Astrocyte of the spinal cord (primary cell): ENCODE data around the gene SPRR4.

Experiments
- DNase-seq: peaks from one replicate; pipeline ENCODE4 v3.0.0; 2011; ENCODE audit warnings: low read depth, low spot score
- H3K4me3 ChIP-seq: 2 replicates; pipeline ENCODE4 v1.5.1; 2011; ENCODE audit warnings: low read depth, mild to moderate bottlenecking, low read length, moderate library complexity
- in situ Hi-C: cut with HindIII; loops from 2 replicates; pipeline ENCODE4 v1.10.0; 2017; ENCODE audit warnings: low sequenced_read_pairs
- TF ChIP-seq, protein P1 (sequence below): IDR thresholded peaks from 2 replicates; pipeline ENCODE4 v1.5.1; 2012; ENCODE audit warnings: low read depth, mild to moderate bottlenecking, low read length, inconsistent platforms

Gene SPRR4

DNA sequence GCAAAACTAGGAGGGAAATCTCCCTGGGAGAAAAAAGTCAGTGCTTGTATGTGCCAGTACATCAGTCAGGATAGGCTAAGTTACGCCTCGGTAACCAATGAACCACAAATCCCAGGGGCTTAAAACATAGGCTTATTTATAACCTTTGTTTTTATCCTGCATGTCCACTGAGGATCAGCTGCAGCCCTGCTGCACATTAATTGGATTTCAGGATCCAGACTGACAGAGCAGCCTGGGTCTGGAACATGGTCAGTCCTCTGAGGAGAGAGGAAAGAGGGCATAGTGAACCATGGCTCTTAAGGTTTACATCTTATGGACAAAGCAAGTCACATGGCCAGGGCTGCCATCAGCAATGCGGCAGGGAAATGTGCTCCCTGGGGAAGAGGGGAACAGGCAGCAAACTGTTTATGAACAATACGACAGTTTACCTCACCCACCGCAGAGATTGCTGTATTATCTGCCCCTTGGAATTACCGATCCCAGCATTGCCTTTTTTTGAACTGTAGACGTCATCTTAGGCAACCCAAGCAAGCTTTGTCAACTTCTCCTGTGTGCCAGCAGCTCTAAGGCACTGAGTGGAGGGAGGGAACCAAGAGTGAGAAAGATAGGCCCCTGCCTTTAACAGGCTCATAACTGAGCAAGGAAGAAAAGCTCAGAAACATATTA is 9.1 kb upstream of the SPRR4 start:
- in situ Hi-C loops = no loop called here
- DNase-seq = no peak
- H3K4me3 ChIP-seq = no peak overlapping the region
- TF ChIP-seq, protein P1, sequence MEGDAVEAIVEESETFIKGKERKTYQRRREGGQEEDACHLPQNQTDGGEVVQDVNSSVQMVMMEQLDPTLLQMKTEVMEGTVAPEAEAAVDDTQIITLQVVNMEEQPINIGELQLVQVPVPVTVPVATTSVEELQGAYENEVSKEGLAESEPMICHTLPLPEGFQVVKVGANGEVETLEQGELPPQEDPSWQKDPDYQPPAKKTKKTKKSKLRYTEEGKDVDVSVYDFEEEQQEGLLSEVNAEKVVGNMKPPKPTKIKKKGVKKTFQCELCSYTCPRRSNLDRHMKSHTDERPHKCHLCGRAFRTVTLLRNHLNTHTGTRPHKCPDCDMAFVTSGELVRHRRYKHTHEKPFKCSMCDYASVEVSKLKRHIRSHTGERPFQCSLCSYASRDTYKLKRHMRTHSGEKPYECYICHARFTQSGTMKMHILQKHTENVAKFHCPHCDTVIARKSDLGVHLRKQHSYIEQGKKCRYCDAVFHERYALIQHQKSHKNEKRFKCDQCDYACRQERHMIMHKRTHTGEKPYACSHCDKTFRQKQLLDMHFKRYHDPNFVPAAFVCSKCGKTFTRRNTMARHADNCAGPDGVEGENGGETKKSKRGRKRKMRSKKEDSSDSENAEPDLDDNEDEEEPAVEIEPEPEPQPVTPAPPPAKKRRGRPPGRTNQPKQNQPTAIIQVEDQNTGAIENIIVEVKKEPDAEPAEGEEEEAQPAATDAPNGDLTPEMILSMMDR = no peak

DNA sequence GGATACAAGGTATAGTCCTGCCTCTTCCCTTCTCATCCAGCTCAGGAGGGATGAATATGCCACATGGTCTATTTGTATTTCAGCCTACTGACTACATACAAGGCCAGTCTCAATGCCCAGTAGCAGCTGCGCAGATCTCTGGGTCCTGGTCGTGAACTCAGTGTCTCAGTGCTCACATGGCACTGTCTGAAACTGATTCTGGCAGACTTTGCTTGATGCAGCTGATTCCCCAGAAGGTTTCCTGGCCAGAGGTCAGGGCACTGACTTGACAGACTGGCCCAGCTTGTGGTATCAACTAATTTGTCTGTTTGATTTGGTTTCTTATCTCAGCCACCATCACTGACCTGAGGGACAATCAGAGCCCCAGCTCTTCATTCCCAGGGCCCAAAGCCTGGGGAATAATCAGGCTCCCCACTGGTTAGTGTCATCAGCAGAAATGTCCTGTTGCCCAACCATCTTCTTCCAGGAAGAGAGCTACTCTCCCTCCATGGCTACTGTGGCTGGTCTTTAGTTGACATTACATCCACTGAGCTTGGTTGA is 7.5 kb upstream of the SPRR4 start:
- H3K4me3 ChIP-seq = no peak overlapping the region
- in situ Hi-C loops = no loop called here
- no peak for DNase-seq
- TF ChIP-seq, protein P1 = no peak

DNA sequence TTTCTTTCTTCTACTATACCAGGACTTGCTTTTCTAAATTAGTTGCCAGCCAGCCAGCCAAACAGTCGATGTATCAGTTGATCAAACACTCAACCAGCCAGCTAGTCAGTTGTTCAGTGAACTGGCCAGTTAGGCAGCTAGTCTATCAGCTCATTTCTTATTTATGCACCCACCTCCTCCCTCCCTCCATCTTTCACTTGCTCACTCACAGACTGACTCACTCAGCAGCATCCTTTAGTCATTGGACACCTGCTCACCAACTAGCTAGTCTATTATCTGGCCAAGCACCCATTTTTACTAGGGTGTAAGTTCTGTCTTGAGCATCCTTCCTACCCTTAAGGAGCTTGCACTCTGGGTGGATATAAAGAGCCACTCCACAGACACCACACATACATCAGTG is 5.9 kb upstream of the SPRR4 start:
- TF ChIP-seq, protein P1 = no peak
- no peak overlapping the region for H3K4me3 ChIP-seq
- in situ Hi-C loops = no loop called here
- no peak for DNase-seq

DNA sequence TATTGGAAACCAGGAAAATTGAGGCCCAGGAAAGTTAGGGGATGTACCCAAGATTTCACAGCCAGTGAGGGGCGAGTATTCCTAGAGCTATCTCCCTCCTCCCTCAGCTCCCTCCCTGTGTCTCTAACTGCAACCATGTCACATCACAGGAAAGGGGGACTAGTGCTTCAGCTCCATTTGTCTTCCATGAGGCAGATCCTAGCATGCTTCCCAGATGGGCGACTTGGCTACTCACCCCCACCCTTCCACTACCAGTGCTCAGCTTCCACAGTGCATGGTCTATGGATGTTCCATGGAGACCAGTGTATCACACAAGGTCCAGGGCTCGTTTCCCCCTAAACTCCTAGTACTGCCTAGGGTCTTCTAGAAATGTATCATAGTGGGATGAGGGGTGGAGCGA is 4.6 kb upstream of the SPRR4 start:
- in situ Hi-C loops = no loop called here
- DNase-seq = no peak
- TF ChIP-seq, protein P1 = no peak
- H3K4me3 ChIP-seq = no peak overlapping the region

DNA sequence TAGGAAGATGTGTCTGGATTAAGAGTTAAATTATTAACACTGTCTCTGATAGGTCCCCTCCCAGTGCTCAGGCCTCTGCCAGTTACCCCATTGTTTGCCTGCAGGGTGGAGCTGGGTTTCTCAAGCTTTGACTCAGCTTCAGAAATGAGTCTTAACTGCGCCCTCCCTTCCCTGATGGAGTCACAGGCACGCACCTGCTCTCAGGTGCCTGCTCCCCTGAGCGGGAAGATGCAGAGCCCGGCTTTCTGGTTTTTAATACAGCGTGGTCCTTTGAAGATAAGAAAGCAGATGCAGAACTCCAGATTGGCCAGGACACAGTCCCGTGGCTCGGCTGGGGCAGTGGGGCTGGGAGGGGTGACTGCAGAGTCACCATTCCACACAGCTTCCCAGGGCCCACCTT is 3.2 kb upstream of the SPRR4 start:
- in situ Hi-C loops = no loop called here
- TF ChIP-seq, protein P1 = no peak
- H3K4me3 ChIP-seq = no peak overlapping the region
- DNase-seq = no peak

DNA sequence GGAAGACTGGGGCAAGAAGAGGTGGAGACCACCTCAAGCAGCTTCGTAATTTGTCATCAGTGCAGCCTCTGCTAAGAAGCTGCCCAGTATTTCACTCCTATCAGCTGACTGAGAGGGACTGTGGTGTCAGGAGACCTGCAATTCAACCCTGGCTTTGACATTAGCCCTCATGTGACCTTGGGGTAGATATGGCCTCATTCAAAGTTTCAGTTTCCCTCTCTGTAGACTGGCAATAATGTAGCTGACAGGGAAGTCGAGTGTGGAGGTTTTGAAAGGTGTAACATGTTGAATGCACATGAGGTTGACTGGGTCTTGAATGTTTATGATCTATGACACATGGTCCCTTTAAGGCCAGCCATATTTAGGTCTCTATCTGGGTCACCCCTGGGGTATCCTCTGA is 2.2 kb upstream of the SPRR4 start:
- in situ Hi-C loops = no loop called here
- TF ChIP-seq, protein P1 = no peak
- H3K4me3 ChIP-seq = no peak overlapping the region
- no peak for DNase-seq

DNA sequence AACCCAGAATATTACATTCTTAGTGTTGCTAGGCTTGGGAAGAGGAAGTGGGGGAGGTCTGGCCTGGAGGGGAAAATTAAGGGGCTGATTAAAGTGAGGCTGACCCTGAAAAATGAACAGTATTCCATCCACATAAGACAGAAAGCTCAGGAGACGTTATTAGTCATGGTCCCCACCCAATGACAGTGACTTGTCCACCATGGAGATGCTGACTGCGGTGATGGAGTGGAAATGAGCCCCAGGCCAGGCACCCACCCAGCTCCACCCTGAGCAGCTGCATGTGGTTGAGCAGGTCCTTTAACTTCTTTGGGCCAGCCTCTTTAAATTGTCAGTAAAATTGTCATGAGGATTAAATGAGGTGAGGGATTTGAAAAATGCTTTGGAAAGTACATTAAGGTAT is 1.4 kb upstream of the SPRR4 start:
- in situ Hi-C loops = no loop called here
- no peak for DNase-seq
- H3K4me3 ChIP-seq = no peak overlapping the region
- TF ChIP-seq, protein P1 = no peak
